ENCODE measurements around the gene PALS2.

The PALS2 gene

GRCh38 chr7:24572997-24573553, at the start of gene PALS2:
Gene PALS2 (plus strand): TSS chr7:24573452. CDS start chr7:24623668, 50,216 bp downstream.
- peak; percentile 63 to 72 for DNase-seq (ENCODE audit: low read depth in 2 of 2)

- no peak for DNase-seq (ENCODE audit: low read depth in 2 of 2)
Measured at GRCh38 chr7:24531255-24531654, 42.0 kb upstream of the PALS2 start.

GRCh38 chr7:24536682-24537081, 36.6 kb upstream of the PALS2 start:
- no peak for DNase-seq (ENCODE audit: low read depth in 2 of 2)

- DNase-seq (ENCODE audit: low read depth in 2 of 2), result no peak
Measured at GRCh38 chr7:24540956-24541355, 32.3 kb upstream of the PALS2 start.

GRCh38 chr7:24545215-24545614, 28.0 kb upstream of the PALS2 start:
- no peak for DNase-seq (ENCODE audit: low read depth in 2 of 2)

- no peak for DNase-seq (ENCODE audit: low read depth in 2 of 2)
Measured at GRCh38 chr7:24548390-24548789, 24.9 kb upstream of the PALS2 start.

- DNase-seq (ENCODE audit: low read depth in 2 of 2), result no peak
Measured at GRCh38 chr7:24549991-24550390, 23.3 kb upstream of the PALS2 start.

GRCh38 chr7:24555184-24555583, 18.1 kb upstream of the PALS2 start:
- DNase-seq (ENCODE audit: low read depth in 2 of 2), result no peak

GRCh38 chr7:24555719-24556118, 17.5 kb upstream of the PALS2 start:
- no peak for DNase-seq (ENCODE audit: low read depth in 2 of 2)

GRCh38 chr7:24560772-24561171, 12.5 kb upstream of the PALS2 start:
- DNase-seq (ENCODE audit: low read depth in 2 of 2), result no peak

GRCh38 chr7:24566274-24566673, 7.0 kb upstream of the PALS2 start:
- no peak for DNase-seq (ENCODE audit: low read depth in 2 of 2)

- DNase-seq (ENCODE audit: low read depth in 2 of 2), result no peak
Measured at GRCh38 chr7:24570983-24571382, 2.3 kb upstream of the PALS2 start.

- no peak for DNase-seq (ENCODE audit: low read depth in 2 of 2)
Measured at GRCh38 chr7:24572016-24572392, 1.2 kb upstream of the PALS2 start.

GRCh38 chr7:24572393-24572996, 757 bp upstream of the PALS2 start:
- no peak for DNase-seq (ENCODE audit: low read depth in 2 of 2)

GRCh38 chr7:24573554-24574338, 494 bp downstream of the PALS2 start:
- peak in 1 of 2 donors; percentile 24 for DNase-seq (ENCODE audit: low read depth in 2 of 2)

GRCh38 chr7:24574386-24574785, 1.1 kb downstream of the PALS2 start:
- DNase-seq (ENCODE audit: low read depth in 2 of 2), result no peak

GRCh38 chr7:24574950-24575349, 1.7 kb downstream of the PALS2 start:
- no peak for DNase-seq (ENCODE audit: low read depth in 2 of 2)

- DNase-seq (ENCODE audit: low read depth in 2 of 2), result no peak
Measured at GRCh38 chr7:24576171-24577025, 3.1 kb downstream of the PALS2 start.

- DNase-seq (ENCODE audit: low read depth in 2 of 2), result no peak
Measured at GRCh38 chr7:24578052-24578451, 4.8 kb downstream of the PALS2 start.

- no peak for DNase-seq (ENCODE audit: low read depth in 2 of 2)
Measured at GRCh38 chr7:24580283-24580946, 7.2 kb downstream of the PALS2 start.

- DNase-seq (ENCODE audit: low read depth in 2 of 2), result no peak
Measured at GRCh38 chr7:24582166-24582565, 8.9 kb downstream of the PALS2 start.

- DNase-seq (ENCODE audit: low read depth in 2 of 2), result no peak
Measured at GRCh38 chr7:24587853-24588252, 14.6 kb downstream of the PALS2 start.
